ENCODE results near the gene FRS2. TPM values are rescaled to one million over a fixed set of nuclear protein-coding genes. Genes with fewer than 3 reads are reported as not detected.

The FRS2 gene
- total and polyA plus RNA-seq, 9 of the 15 experiments (the other 6 are each of a cell fraction or from before 2014, with no cell fraction given): 1.0 to 9.1 (median 6.0) TPM

- no peak for TF ChIP-seq CTCF (IDR thresholded peaks at IDR 0.05 in 2 of 3, conservative IDR thresholded peaks at IDR 0.05 in 1 of 3; ENCODE audit: insufficient read depth in 2 of 3, low read depth in 1 of 3, low read length in 3 of 3)
- peak; percentile 55; the same call in 1 of the 2 replicates for TF ChIP-seq ZNF592 (IDR thresholded peaks at IDR 0.05)
- TF ChIP-seq CBFA2T3 (IDR thresholded peaks at IDR 0.05): peak; percentile 60
- TF ChIP-seq FOS (IDR thresholded peaks at IDR 0.05; ENCODE audit: extremely low read depth, insufficient read length): no peak
- no peak for TF ChIP-seq ZKSCAN3 (CRISPR knock-in tag; IDR thresholded peaks at IDR 0.05)
- TF ChIP-seq GATA2 (CRISPR knock-in tag; IDR thresholded peaks at IDR 0.05): no peak
- TF ChIP-seq ATF1 (CRISPR knock-in tag; IDR thresholded peaks at IDR 0.05): no peak
- no peak; the same call in 1 of the 2 replicates for TF ChIP-seq ATF1 (tag; IDR thresholded peaks at IDR 0.05)
- no peak for TF ChIP-seq NFIC (IDR thresholded peaks at IDR 0.05)
- peak; percentile 49; the same call in 1 of the 2 replicates for TF ChIP-seq SMARCA4 (IDR thresholded peaks at IDR 0.05)
- no peak for TF ChIP-seq TEAD2 (tag; IDR thresholded peaks at IDR 0.05)
- TF ChIP-seq MAFG (tag; conservative IDR thresholded peaks at IDR 0.05): peak; percentile 80
- peak; percentile 76 for TF ChIP-seq DPF2 (IDR thresholded peaks at IDR 0.05)
- TF ChIP-seq SMAD2 (IDR thresholded peaks at IDR 0.05; ENCODE audit: low read depth, low read length): no peak
- TF ChIP-seq TRIM28 (IDR thresholded peaks at IDR 0.05): 0 out of 2 replicates have a peak, but pooled peaks have one; percentile 44
- no peak for TF ChIP-seq NFXL1 (CRISPR knock-in tag; IDR thresholded peaks at IDR 0.05)
- no peak for TF ChIP-seq ZNF707 (CRISPR knock-in tag; conservative IDR thresholded peaks at IDR 0.05)
- no peak for TF ChIP-seq ZC3H11A (IDR thresholded peaks at IDR 0.05; ENCODE audit: low read depth, low read length)
- TF ChIP-seq ZSCAN32 (CRISPR knock-in tag; IDR thresholded peaks at IDR 0.05): no peak
- peak; percentile 32; the same call in 1 of the 2 replicates for TF ChIP-seq SMARCC2 (IDR thresholded peaks at IDR 0.05; ENCODE audit: low read depth)
- no peak for TF ChIP-seq ZNF121 (CRISPR knock-in tag; conservative IDR thresholded peaks at IDR 0.05)
- no peak for TF ChIP-seq NFIX (CRISPR knock-in tag; IDR thresholded peaks at IDR 0.05; ENCODE audit: low read depth)
- TF ChIP-seq CBFA2T2 (conservative IDR thresholded peaks at IDR 0.05): 0 out of 2 replicates have a peak, but pooled peaks have one; percentile 24
- no peak for TF ChIP-seq ZZZ3 (IDR thresholded peaks at IDR 0.05)
- TF ChIP-seq NFRKB (IDR thresholded peaks at IDR 0.05; ENCODE audit: low read depth): no peak
- no peak for TF ChIP-seq HDGF (IDR thresholded peaks at IDR 0.05)
- no peak for TF ChIP-seq FOSL1 (tag; conservative IDR thresholded peaks at IDR 0.05)
- TF ChIP-seq BRD9 (IDR thresholded peaks at IDR 0.05; ENCODE audit: low read depth, partially characterized antibody): no peak
- no peak for TF ChIP-seq HMBOX1 (IDR thresholded peaks at IDR 0.05)
Observed at GRCh38 chr12:69608114-69608513, 137.9 kb downstream of the FRS2 start (continued).

Measured in K562 (cell line).